Smooth muscle cell (in vitro differentiated cells): ENCODE data around the gene CDK2. TPM values are rescaled to one million over a fixed set of nuclear protein-coding genes. Genes with fewer than 3 reads are reported as not detected.

Experiments
- DNase-seq: peaks from one replicate; lab custom pipeline; 2025; ENCODE audit not compliant: unreplicated experiment; lab: John Stamatoyannopoulos, UW
- H2AFZ ChIP-seq: fragments of 200-600 bp; sonication (generic); 2 replicates; pipeline ENCODE4 v1.6.0; 2016; ENCODE audit warnings: antibody characterized with exemption, low read depth, mild to moderate bottlenecking
- H3F3A ChIP-seq: fragments of 200-600 bp; sonication (generic); 2 replicates; pipeline ENCODE4 v1.6.0; 2017; ENCODE audit warnings: antibody characterized with exemption, low read depth
- H3K27ac ChIP-seq: fragments of 200-600 bp; sonication (generic); 2 replicates; pipeline ENCODE4 v1.5.1; 2016; ENCODE audit warnings: low read depth, mild to moderate bottlenecking
- H3K27me3 ChIP-seq: fragments of 200-600 bp; sonication (generic); 2 replicates; pipeline ENCODE4 v1.6.1; 2016; ENCODE audit warnings: low read depth, mild to moderate bottlenecking
- H3K36me3 ChIP-seq: fragments of 200-600 bp; sonication (generic); 2 replicates; pipeline ENCODE4 v1.5.1; 2016; ENCODE audit warnings: low read depth
- H3K4me1 ChIP-seq: fragments of 200-600 bp; sonication (generic); 2 replicates; pipeline ENCODE4 v1.5.1; 2016; ENCODE audit warnings: low read depth
- H3K4me2 ChIP-seq: fragments of 200-600 bp; sonication (generic); 2 replicates; pipeline ENCODE4 v1.6.0; 2016; ENCODE audit warnings: mild to moderate bottlenecking
- H3K4me3 ChIP-seq: fragments of 200-600 bp; sonication (generic); 2 replicates; pipeline ENCODE4 v1.5.1; 2016; ENCODE audit warnings: mild to moderate bottlenecking
- H3K79me2 ChIP-seq: fragments of 200-600 bp; sonication (generic); 2 replicates; pipeline ENCODE4 v1.6.0; 2016; ENCODE audit warnings: low read depth, mild to moderate bottlenecking
- H3K9ac ChIP-seq: fragments of 200-600 bp; sonication (generic); 2 replicates; pipeline ENCODE4 v1.6.0; 2016; ENCODE audit warnings: low read depth
- H3K9me3 ChIP-seq: fragments of 200-600 bp; sonication (generic); replicated peaks from 2 replicates; pipeline ENCODE4 v1.5.1; 2016; ENCODE audit warnings: low read depth
- H4K20me1 ChIP-seq: fragments of 200-600 bp; sonication (generic); 2 replicates; pipeline ENCODE4 v1.6.0; 2016; ENCODE audit warnings: low read depth
- WGBS: methylation state at CpG from one replicate; pipeline ENCODE4 v1.1.7; 2016; ENCODE audit warnings: low lambda C conversion rate; 5-methylcytosine and 5-hydroxymethylcytosine counted together
- polyA plus RNA-seq: library from polyadenylated mRNA; unstranded; fragments of >200 nt; fragmentation: Nextera tagmentation; extraction: Ambion mirVana; gene quantifications from 2 replicates; pipeline ENCODE4 v1.2.1, GENCODE V29; 2016
- total RNA-seq: library from RNA; depleted of rRNA; stranded (reverse); fragments of >200 nt; gene quantifications from 2 replicates; pipeline ENCODE4 v1.2.3, GENCODE V29; 2014
- TF ChIP-seq, protein P1 (sequence below): fragments of 200-600 bp; sonication (generic); IDR thresholded peaks from 2 replicates; pipeline ENCODE4 v1.5.1; 2017; ENCODE audit warnings: borderline replicate concordance, mild to moderate bottlenecking, antibody characterized with exemption; ENCODE audit not compliant: insufficient read depth, poor library complexity, severe bottlenecking

The CDK2 gene
- total and polyA plus RNA-seq, 2 experiments from 2014 or later, result 33.3 to 36.5 TPM

GRCh38 chr12:55927588-55928502, 38.8 kb upstream of the CDK2 start, which contains the start of gene PYM1:
PYM1 (minus strand) TSS chr12:55927894; CDS start chr12:55927761, 133 bp downstream.
- Histone ChIP-seq H3K9ac (peak within 1 kb of the TSS; percentile 90), H3K27me3 (no peaks in the 10 kb centered on the region), H3K4me1 (peaks cover 24% of the 10 kb centered on the region), H3F3A (peaks cover 17% of the 10 kb centered on the region), H2AFZ (peak within 1 kb of the TSS; percentile 87), H3K27ac (peak within 1 kb of the TSS; percentile 86), H3K9me3 (no peaks in the 10 kb centered on the region), H3K4me2 (peak within 1 kb of the TSS; percentile 90), H4K20me1 (peaks cover 5% of the 10 kb centered on the region), H3K79me2 (peaks cover 53% of the 10 kb centered on the region), H3K4me3 (peak within 1 kb of the TSS; percentile 82), H3K36me3 (no peaks in the 10 kb centered on the region)
- DNase-seq, result peak; percentile 32
- WGBS, result 6% methylated on average over 48 of the region's 49 CpGs
- TF ChIP-seq, protein P1, sequence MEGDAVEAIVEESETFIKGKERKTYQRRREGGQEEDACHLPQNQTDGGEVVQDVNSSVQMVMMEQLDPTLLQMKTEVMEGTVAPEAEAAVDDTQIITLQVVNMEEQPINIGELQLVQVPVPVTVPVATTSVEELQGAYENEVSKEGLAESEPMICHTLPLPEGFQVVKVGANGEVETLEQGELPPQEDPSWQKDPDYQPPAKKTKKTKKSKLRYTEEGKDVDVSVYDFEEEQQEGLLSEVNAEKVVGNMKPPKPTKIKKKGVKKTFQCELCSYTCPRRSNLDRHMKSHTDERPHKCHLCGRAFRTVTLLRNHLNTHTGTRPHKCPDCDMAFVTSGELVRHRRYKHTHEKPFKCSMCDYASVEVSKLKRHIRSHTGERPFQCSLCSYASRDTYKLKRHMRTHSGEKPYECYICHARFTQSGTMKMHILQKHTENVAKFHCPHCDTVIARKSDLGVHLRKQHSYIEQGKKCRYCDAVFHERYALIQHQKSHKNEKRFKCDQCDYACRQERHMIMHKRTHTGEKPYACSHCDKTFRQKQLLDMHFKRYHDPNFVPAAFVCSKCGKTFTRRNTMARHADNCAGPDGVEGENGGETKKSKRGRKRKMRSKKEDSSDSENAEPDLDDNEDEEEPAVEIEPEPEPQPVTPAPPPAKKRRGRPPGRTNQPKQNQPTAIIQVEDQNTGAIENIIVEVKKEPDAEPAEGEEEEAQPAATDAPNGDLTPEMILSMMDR, result no peak

DNA sequence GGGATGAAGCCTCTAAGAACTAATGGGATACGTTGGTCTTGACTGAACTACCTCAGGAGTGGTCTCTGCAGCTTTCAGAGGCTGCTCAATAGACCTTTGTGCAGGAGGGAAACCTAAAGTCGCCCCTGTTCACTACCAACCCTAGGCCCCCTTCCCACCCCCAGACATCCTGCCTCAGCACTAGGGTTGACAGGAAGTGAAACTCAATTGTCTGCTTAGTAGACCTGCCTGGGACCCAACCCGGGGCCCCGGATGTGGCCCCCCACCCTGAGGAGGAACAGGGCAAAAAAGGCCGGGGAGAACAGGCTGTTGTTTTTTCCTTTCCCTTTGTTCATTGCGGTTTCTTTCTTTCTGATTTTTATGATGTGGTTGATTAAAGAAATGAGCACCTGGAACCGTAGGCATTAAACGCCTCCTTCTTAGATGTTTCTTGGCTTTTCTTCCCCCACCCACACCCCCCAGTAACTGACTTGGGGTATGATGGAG, 37.3 kb upstream of the CDK2 start:
- Histone ChIP-seq H4K20me1 (no peaks in the 10 kb centered on the region), H3K79me2 (peaks cover 46% of the 10 kb centered on the region), H3K9me3 (no peaks in the 10 kb centered on the region), H2AFZ (no peak overlapping the region), H3K27ac (peak overlapping the region; percentile 75), H3K4me3 (no peak overlapping the region), H3K4me1 (peaks cover 24% of the 10 kb centered on the region), H3F3A (peaks cover 24% of the 10 kb centered on the region), H3K36me3 (no peaks in the 10 kb centered on the region), H3K9ac (no peak overlapping the region), H3K27me3 (no peaks in the 10 kb centered on the region), H3K4me2 (no peak overlapping the region)
- no peak for DNase-seq
- WGBS, result 90% methylated on average over 8 of the region's 8 CpGs
- TF ChIP-seq, protein P1, result no peak

- peak within 1 kb of the TSS; percentile 82 for H3K9ac ChIP-seq
- WGBS, result 39% methylated on average over 3 of the region's 3 CpGs
- DNase-seq, result peak; percentile 9
These were observed 35.8 kb upstream of the CDK2 start, which contains the start of gene DGKA for GRCh38 chr12:55930771-55931316. DGKA (plus strand) TSS chr12:55931162; CDS start chr12:55936504, 5,342 bp downstream.

More at GRCh38 chr12:55930771-55931316, 35.8 kb upstream of the CDK2 start, which contains the start of gene DGKA:
- Histone ChIP-seq H3K36me3 (no peaks in the 10 kb centered on the region), H3K79me2 (peaks cover 33% of the 10 kb centered on the region), H2AFZ (peak within 1 kb of the TSS; percentile 92), H4K20me1 (no peaks in the 10 kb centered on the region), H3K4me2 (peak within 1 kb of the TSS; percentile 95), H3F3A (peaks cover 24% of the 10 kb centered on the region), H3K4me3 (peak within 1 kb of the TSS; percentile 83), H3K9me3 (no peaks in the 10 kb centered on the region), H3K27me3 (no peaks in the 10 kb centered on the region), H3K4me1 (peaks cover 20% of the 10 kb centered on the region), H3K27ac (peak within 1 kb of the TSS; percentile 75)
- TF ChIP-seq, protein P1, result peak; percentile 48
